Measurements from ENCODE around the gene TNFAIP2. TPM values are rescaled to one million over a fixed set of nuclear protein-coding genes. Genes with fewer than 3 reads are reported as not detected.

Gene TNFAIP2
- total RNA-seq, 2 experiments from 2014 or later = 0.12 to 0.60 TPM

DNA sequence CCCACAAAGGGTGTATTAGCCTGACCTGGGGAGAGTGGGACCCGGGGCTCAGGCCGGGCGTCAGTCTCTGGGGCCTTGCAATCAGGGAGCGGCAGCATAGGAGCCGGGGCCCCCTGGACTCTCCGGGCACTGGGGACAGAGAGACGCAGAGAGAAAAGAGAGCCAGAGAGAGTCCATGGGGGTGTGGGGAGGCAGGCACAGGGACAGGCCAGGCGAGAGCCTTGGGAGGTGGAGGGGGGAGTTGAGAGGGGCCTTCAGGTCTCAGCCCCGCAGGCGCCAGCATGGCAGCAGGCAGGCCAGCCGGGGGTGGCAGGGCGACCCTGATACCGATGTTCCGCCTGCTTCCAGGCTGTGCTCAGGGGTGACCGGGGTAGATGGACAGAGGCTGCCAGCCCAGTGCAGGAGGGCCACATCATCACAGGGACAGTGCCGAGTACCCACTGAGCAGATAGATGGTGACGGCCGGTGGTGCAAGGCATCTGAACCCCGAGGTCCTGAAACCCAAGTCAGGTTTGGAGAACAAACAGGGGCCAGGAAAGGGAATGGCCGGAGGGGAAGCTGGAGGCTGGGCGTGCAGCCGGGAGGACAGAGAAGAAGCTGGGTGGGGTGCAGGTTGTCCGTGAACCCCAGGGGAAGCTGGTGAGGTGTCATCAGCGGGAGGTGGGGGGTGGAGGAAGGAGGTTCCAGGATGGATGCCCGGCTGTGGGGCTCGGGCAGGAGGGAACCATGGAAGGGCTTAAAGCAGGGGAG is 25.8 kb upstream of the TNFAIP2 start:
- Mint-ChIP-seq H3K27ac (no peak overlapping the region), H3K27me3 (ENCODE audit: low read depth) (peaks cover 16% of the 10 kb centered on the region), H3K9me3 (no peaks in the 10 kb centered on the region), H3K4me1 (ENCODE audit: low read depth) (no peaks in the 10 kb centered on the region), H3K4me3 (no peak overlapping the region), H3K36me3 (ENCODE audit: low read depth) (no peaks in the 10 kb centered on the region)
- no peak for DNase-seq
- intact Hi-C loops (cut with micrococcal nuclease) = loop anchor here (10.0 kb wide), 1 partner anchor 573 kb away; no protein-coding TSS in a partner anchor
- CTCF ChIA-PET = interaction anchor here (1.3 kb wide), 1 partner anchor 195 kb away, joined by 3 read pairs; no protein-coding TSS in a partner anchor

GRCh38 chr14:103097994-103098957 is 25.0 kb upstream of the TNFAIP2 start:
- H3K27ac Mint-ChIP-seq = no peak overlapping the region
- intact Hi-C loops (cut with micrococcal nuclease) = loop anchor here (10.0 kb wide), 1 partner anchor 573 kb away; no protein-coding TSS in a partner anchor
- no peaks in the 10 kb centered on the region for H3K4me1 Mint-ChIP-seq (ENCODE audit: low read depth)
- CTCF ChIA-PET = interaction anchor here (1.3 kb wide), 1 partner anchor 194 kb away, joined by 3 read pairs; no protein-coding TSS in a partner anchor
- no peaks in the 10 kb centered on the region for H3K36me3 Mint-ChIP-seq (ENCODE audit: low read depth)
- H3K27me3 Mint-ChIP-seq (ENCODE audit: low read depth) = peaks cover 20% of the 10 kb centered on the region
- DNase-seq = no peak
- H3K9me3 Mint-ChIP-seq = no peaks in the 10 kb centered on the region
- no peak overlapping the region for H3K4me3 Mint-ChIP-seq

GRCh38 chr14:103099081-103099732 is 24.1 kb upstream of the TNFAIP2 start:
- DNase-seq = no peak
- intact Hi-C loops (cut with micrococcal nuclease) = loop anchor here (10.0 kb wide), 1 partner anchor 574 kb away; no protein-coding TSS in a partner anchor
- Mint-ChIP-seq H3K36me3 (ENCODE audit: low read depth) (no peaks in the 10 kb centered on the region), H3K4me3 (no peak overlapping the region), H3K27me3 (ENCODE audit: low read depth) (peaks cover 25% of the 10 kb centered on the region), H3K9me3 (no peaks in the 10 kb centered on the region), H3K4me1 (ENCODE audit: low read depth) (peaks cover 3% of the 10 kb centered on the region), H3K27ac (no peak overlapping the region)
- CTCF ChIA-PET = no interaction called here

DNA sequence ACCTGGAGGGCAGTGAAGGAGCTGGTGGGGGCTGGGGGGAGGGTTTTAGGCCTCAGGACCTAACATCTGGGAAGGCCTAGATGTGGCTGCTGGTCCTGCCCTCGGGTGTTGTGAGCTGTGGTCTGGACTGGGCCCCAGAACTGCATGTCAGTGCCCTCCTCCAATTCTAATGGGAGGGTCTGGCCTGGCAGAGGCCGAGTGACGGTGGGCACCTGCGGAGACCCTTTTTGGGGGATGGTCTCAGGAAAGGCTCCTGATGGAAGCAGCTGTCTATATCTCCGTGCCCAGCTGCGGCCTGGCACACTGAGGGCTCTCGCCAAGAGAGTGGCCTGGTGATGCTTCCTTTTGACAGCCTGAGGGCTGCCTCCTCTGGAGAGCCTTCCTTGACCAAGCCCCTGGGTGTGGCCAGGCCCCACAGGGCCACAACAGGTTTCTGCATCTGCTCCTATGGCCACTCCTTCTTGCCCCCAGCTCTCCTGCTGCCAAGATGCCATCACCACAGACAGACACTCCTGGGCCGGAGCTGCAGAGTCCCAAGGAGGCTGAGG is 23.5 kb upstream of the TNFAIP2 start:
- CTCF ChIA-PET = interaction anchor here (3.3 kb wide), 1 partner anchor 193 kb away, joined by 13 read pairs; no protein-coding TSS in a partner anchor
- intact Hi-C loops (cut with micrococcal nuclease) = loop anchor here (10.0 kb wide), 1 partner anchor 575 kb away; no protein-coding TSS in a partner anchor
- Mint-ChIP-seq H3K36me3 (ENCODE audit: low read depth) (no peaks in the 10 kb centered on the region), H3K4me3 (no peak overlapping the region), H3K27ac (no peak overlapping the region), H3K27me3 (ENCODE audit: low read depth) (peaks cover 27% of the 10 kb centered on the region), H3K4me1 (ENCODE audit: low read depth) (peaks cover 4% of the 10 kb centered on the region), H3K9me3 (no peaks in the 10 kb centered on the region)
- no peak for DNase-seq

GRCh38 chr14:103100281-103101121 is 22.8 kb upstream of the TNFAIP2 start:
- Mint-ChIP-seq H3K4me3 (no peak overlapping the region), H3K27ac (no peak overlapping the region), H3K27me3 (ENCODE audit: low read depth) (peaks cover 34% of the 10 kb centered on the region), H3K4me1 (ENCODE audit: low read depth) (peaks cover 9% of the 10 kb centered on the region), H3K36me3 (ENCODE audit: low read depth) (no peaks in the 10 kb centered on the region), H3K9me3 (no peaks in the 10 kb centered on the region)
- DNase-seq = no peak
- CTCF ChIA-PET = interaction anchor here (1.2 to 3.3 kb wide), 2 partner anchors 40 to 192 kb away, joined by 3 to 13 read pairs; no protein-coding TSS in a partner anchor
- intact Hi-C loops (cut with micrococcal nuclease) = no loop called here

DNA sequence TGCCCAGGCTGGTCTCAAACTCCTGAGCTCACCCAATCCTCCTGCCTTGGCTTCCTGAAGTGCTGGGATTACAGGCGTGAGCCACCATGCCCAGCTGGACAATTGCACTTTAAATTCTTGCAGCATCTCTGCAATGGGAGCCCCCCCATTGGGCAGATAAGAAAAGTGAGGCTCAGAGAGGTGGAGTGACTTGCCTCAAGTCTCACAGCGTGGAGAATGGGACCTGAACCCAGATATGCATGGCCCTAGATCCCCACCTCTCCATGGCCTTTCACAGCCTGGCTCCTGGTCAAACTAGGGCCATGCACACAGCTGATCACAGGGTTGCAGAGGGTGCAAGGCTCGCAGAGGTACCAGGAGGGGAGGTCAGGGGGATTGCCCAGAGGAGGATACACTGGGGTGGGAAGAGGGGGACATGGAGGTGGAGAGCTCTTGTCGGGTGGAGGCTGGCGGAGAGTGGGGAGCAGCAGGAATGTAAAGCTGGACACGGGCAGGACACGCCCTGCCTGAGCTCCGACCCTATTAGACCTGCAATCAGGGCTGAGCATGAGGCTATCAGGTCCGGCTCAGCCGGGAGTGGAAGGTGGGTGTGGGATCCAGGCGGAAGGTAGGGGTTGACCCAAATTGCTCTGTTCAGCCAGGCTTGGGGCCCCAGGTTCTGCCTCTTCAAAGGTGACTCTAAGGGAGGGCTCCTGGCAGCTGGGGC is 21.9 kb upstream of the TNFAIP2 start:
- no peak for DNase-seq
- no peaks in the 10 kb centered on the region for H3K36me3 Mint-ChIP-seq (ENCODE audit: low read depth)
- H3K4me3 Mint-ChIP-seq = no peak overlapping the region
- peaks cover 9% of the 10 kb centered on the region for H3K4me1 Mint-ChIP-seq (ENCODE audit: low read depth)
- H3K9me3 Mint-ChIP-seq = no peaks in the 10 kb centered on the region
- intact Hi-C loops (cut with micrococcal nuclease) = no loop called here
- CTCF ChIA-PET = interaction anchor here (0.6 to 3.3 kb wide), 3 partner anchors 39 to 191 kb away, joined by 3 to 13 read pairs (median 4); no protein-coding TSS in a partner anchor
- H3K27me3 Mint-ChIP-seq (ENCODE audit: low read depth) = peaks cover 34% of the 10 kb centered on the region
- H3K27ac Mint-ChIP-seq = no peak overlapping the region

DNA sequence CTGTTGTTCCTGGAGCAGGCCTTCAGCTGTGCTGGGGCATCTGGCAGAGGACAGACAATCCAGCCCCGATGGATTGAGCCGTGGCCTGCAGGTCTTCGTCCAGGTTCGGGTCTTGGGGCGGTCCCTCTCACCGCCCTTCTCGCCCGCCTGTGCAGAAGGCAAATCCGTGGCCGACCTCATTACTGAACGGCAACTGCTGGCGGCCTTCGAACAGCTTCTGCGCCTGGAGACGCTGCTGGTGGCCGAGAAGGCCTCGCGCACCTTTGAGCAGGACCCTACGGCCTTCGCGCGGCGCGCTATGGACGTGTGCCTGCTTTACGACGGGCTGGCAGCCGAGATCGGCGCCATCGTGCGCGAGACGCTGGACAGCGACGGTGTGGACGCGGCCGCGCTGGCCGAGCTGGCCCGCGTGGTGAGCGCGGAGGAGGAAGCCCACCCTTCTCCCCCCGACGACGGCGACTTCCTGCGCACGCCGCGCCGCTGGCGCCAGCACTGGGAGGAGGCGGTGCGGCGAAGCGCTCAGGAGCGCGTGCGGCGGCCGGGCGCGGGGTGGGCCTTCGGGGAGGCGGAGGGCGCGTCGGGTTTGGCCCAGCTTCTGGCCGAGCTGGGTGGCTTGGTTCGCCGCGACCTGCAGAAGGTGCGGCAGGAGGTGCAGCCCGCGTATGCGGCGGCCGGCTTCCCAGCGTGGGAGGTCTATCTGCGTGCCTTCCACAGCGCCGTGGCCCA is 21.1 kb upstream of the TNFAIP2 start:
- CTCF ChIA-PET = interaction anchor here (0.6 to 3.3 kb wide), 2 partner anchors 73 to 190 kb away, joined by 4 to 13 read pairs; no protein-coding TSS in a partner anchor
- H3K4me3 Mint-ChIP-seq = no peak overlapping the region
- no peak overlapping the region for H3K27ac Mint-ChIP-seq
- H3K27me3 Mint-ChIP-seq (ENCODE audit: low read depth) = peaks cover 32% of the 10 kb centered on the region
- DNase-seq = no peak
- intact Hi-C loops (cut with micrococcal nuclease) = no loop called here
- no peaks in the 10 kb centered on the region for H3K9me3 Mint-ChIP-seq
- no peaks in the 10 kb centered on the region for H3K36me3 Mint-ChIP-seq (ENCODE audit: low read depth)
- H3K4me1 Mint-ChIP-seq (ENCODE audit: low read depth) = peaks cover 9% of the 10 kb centered on the region

DNA sequence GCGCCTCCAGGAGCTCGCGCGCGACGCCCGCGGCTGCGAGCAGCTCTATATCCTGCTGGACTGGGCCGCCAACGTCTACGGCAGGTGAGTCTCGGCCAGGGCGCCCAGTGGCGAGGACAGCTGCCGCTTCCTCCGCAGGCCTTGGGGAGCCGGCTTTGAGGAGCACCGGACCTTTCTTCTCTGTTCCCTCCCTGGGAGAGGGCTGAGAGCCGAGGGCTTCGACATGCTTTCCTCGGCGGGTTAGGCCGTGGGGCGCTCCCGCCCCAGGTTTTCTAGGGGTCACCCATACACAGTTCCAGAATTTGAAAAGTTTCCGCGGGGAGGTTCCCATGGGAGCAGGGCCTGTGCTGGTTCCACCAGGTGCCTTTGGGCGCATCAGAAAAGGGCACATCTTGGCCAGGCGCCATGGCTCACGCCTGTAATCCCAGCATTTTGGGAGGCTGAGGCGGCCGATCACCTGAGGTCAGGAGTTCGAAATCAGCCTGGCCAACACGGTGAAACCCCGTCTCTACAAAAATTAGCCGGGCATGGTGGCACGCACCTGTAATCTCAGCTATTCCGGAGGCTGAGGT is 20.5 kb upstream of the TNFAIP2 start:
- Mint-ChIP-seq H3K4me1 (ENCODE audit: low read depth) (peaks cover 9% of the 10 kb centered on the region), H3K27ac (no peak overlapping the region), H3K36me3 (ENCODE audit: low read depth) (no peaks in the 10 kb centered on the region), H3K27me3 (ENCODE audit: low read depth) (peaks cover 30% of the 10 kb centered on the region), H3K4me3 (no peak overlapping the region), H3K9me3 (no peaks in the 10 kb centered on the region)
- CTCF ChIA-PET = interaction anchor here (3.3 kb wide), 1 partner anchor 190 kb away, joined by 13 read pairs; no protein-coding TSS in a partner anchor
- intact Hi-C loops (cut with micrococcal nuclease) = no loop called here
- DNase-seq = no peak

DNA sequence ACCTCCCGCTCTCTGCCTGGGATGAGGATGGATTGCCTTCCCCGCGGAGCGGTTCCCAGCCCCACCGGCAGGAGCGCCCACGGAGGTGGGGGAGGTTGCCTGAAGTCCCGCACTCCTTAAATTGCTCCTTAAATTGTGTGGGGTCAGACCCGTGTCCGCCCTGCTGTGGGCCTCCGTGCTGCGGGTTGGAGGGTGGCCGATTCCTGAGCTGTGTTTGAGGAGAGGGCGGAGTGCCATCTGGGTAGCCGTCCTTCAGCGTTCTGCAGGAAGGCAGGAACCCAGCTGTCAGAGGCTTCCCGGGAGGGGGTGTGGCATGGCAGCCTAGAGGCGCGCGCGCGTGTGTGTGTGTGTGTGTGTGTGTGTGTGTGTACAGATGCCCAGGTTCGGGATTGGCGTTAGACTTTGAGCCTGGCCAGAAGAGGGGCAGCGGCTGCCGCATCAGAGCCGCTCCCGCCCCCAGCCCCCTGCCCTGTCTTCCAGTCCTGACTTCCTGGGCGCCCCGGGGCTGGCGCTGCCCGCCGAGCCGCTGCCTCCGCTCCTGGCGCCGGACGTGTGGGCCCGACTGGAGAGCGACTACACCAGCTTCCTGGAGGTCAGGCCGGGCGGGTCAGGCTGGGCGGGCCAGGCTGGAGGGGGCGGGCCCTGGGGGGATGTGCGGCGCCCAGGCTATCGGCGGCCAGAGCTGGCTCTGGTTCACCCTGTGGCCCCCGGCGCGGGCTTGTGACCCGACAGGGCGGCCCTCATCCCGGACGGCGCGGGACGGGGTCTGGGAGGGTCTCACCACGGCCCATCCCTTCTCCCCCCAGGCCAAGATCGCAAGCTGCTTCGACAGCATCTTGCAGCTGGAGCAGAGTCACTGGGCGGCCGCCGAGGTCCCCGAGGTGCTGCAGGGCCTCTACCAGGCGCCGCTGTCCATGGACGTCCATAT is 19.5 kb upstream of the TNFAIP2 start:
- H3K36me3 Mint-ChIP-seq (ENCODE audit: low read depth) = no peaks in the 10 kb centered on the region
- peaks cover 10% of the 10 kb centered on the region for H3K4me1 Mint-ChIP-seq (ENCODE audit: low read depth)
- intact Hi-C loops (cut with micrococcal nuclease) = no loop called here
- H3K9me3 Mint-ChIP-seq = no peaks in the 10 kb centered on the region
- CTCF ChIA-PET = interaction anchor here (0.9 to 3.9 kb wide), 18 partner anchors 8 to 563 kb away, joined by 3 to 46 read pairs (median 7); partner anchors contain the start of genes CDC42BPB and EXOC3L4
- DNase-seq = no peak
- H3K4me3 Mint-ChIP-seq = no peak overlapping the region
- peaks cover 34% of the 10 kb centered on the region for H3K27me3 Mint-ChIP-seq (ENCODE audit: low read depth)
- no peak overlapping the region for H3K27ac Mint-ChIP-seq

Data from activated naive CD4-positive, alpha-beta T cell treated with anti-CD3 and anti-CD28 coated beads for 36 hours (primary cell).